Parathyroid adenoma (tissue), 2 donors: ENCODE measurements around the gene KDR.
A peak's percentile ranks its signal among the peaks of the same experiment; 100 is the strongest.

Source experiments
- H2AFZ ChIP-seq: fragments of 300-600 bp; sonication (generic); one replicate; pipeline ENCODE4 v1.7.0; 2017; ENCODE audit warnings: antibody characterized with exemption, mild to moderate bottlenecking
- H3K27ac ChIP-seq: fragments of 300-600 bp; sonication (generic); one replicate; pipeline ENCODE4 v1.7.0; 2017
- H3K27me3 ChIP-seq: fragments of 300-600 bp; sonication (generic); one replicate; pipeline ENCODE4 v1.7.0; 2017; ENCODE audit warnings: low read length; ENCODE audit not compliant: control insufficient read depth, insufficient read depth
- H3K36me3 ChIP-seq: fragments of 300-600 bp; sonication (generic); one replicate; pipeline ENCODE4 v1.7.0; 2017; ENCODE audit warnings: low read length; ENCODE audit not compliant: control insufficient read depth, insufficient read depth
- H3K4me1 ChIP-seq: fragments of 300-600 bp; sonication (generic); one replicate; pipeline ENCODE4 v1.7.0; 2017; ENCODE audit warnings: control low read depth
- H3K4me2 ChIP-seq: fragments of 300-600 bp; sonication (generic); one replicate; pipeline ENCODE4 v1.7.0; 2017; ENCODE audit warnings: low read length
- H3K4me3 ChIP-seq: fragments of 300-600 bp; sonication (generic); one replicate; pipeline ENCODE4 v1.7.0; 2017; ENCODE audit warnings: low read depth, low read length
- H3K79me2 ChIP-seq: fragments of 300-600 bp; sonication (generic); one replicate; pipeline ENCODE4 v1.7.0; 2017; ENCODE audit warnings: control low read depth
- H3K9ac ChIP-seq: fragments of 300-600 bp; sonication (generic); one replicate; pipeline ENCODE4 v1.7.0; 2017; ENCODE audit warnings: mild to moderate bottlenecking
- H3K9me3 ChIP-seq: fragments of 300-600 bp; sonication (generic); one replicate; pipeline ENCODE4 v1.7.0; 2017; ENCODE audit warnings: low read length; ENCODE audit not compliant: control insufficient read depth
- TF ChIP-seq, protein P1 (sequence below): fragments of 300-600 bp; sonication (generic); IDR thresholded peaks from one replicate; pipeline ENCODE4 v1.7.0; 2017; ENCODE audit warnings: antibody characterized with exemption, mild to moderate bottlenecking
- donor health status: primary hyperparathyroidism.

The KDR gene

DNA sequence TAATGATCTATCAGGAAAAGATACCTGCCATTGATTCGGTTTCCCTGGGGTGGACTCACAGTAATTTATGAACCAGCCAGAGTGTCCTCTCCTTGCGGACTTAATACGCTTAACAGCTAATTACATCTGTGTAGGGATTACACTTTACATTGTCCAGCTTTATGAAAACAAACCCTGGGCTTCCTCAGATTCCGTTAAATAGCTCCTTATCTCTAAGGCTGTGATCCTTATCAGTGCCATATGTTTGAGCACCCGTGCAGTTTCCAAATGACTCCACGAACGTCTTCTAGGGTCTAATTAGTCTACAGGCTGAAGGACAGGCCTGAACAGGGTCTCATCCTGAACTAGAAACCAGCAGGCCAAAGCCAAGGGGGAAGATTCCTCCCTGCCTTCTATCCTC lies 56.9 kb downstream of the KDR start:
- H2AFZ ChIP-seq = no peak overlapping the region
- no peak overlapping the region for H3K4me2 ChIP-seq
- peak overlapping the region; percentile 42 for H3K27ac ChIP-seq
- no peak overlapping the region for H3K4me3 ChIP-seq
- H3K9me3 ChIP-seq = no peaks in the 10 kb centered on the region
- H3K9ac ChIP-seq = no peak overlapping the region
- TF ChIP-seq, protein P1, sequence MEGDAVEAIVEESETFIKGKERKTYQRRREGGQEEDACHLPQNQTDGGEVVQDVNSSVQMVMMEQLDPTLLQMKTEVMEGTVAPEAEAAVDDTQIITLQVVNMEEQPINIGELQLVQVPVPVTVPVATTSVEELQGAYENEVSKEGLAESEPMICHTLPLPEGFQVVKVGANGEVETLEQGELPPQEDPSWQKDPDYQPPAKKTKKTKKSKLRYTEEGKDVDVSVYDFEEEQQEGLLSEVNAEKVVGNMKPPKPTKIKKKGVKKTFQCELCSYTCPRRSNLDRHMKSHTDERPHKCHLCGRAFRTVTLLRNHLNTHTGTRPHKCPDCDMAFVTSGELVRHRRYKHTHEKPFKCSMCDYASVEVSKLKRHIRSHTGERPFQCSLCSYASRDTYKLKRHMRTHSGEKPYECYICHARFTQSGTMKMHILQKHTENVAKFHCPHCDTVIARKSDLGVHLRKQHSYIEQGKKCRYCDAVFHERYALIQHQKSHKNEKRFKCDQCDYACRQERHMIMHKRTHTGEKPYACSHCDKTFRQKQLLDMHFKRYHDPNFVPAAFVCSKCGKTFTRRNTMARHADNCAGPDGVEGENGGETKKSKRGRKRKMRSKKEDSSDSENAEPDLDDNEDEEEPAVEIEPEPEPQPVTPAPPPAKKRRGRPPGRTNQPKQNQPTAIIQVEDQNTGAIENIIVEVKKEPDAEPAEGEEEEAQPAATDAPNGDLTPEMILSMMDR = no peak
- no peaks in the 10 kb centered on the region for H3K27me3 ChIP-seq
- H3K36me3 ChIP-seq = no peaks in the 10 kb centered on the region
- H3K4me1 ChIP-seq = no peaks in the 10 kb centered on the region
- H3K79me2 ChIP-seq = no peaks in the 10 kb centered on the region

DNA sequence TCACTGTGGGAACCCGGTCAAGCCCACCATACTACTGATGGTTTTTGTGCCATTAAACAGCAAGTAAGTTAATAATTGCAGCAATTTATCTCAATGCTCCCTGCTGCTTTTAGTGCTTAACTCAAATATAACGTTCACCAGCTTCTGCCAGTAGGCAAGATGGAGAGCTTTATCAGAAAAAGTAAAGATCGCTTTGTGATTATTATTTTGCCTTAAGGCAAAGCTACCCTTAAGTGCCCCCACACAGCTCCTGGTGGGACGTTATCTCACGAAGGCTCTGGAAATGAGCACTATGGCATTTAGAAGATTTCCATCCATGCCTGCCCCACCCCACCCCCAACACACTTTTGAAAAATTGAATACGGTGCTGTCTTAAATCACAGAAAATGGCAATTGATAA lies 59.4 kb downstream of the KDR start:
- H3K79me2 ChIP-seq = no peaks in the 10 kb centered on the region
- H3K4me1 ChIP-seq = no peaks in the 10 kb centered on the region
- H3K9ac ChIP-seq = no peak overlapping the region
- no peak overlapping the region for H3K4me3 ChIP-seq
- TF ChIP-seq, protein P1 = no peak
- no peak overlapping the region for H2AFZ ChIP-seq
- no peak overlapping the region for H3K27ac ChIP-seq
- H3K36me3 ChIP-seq = no peaks in the 10 kb centered on the region
- no peaks in the 10 kb centered on the region for H3K27me3 ChIP-seq
- H3K9me3 ChIP-seq = no peaks in the 10 kb centered on the region
- no peak overlapping the region for H3K4me2 ChIP-seq

DNA sequence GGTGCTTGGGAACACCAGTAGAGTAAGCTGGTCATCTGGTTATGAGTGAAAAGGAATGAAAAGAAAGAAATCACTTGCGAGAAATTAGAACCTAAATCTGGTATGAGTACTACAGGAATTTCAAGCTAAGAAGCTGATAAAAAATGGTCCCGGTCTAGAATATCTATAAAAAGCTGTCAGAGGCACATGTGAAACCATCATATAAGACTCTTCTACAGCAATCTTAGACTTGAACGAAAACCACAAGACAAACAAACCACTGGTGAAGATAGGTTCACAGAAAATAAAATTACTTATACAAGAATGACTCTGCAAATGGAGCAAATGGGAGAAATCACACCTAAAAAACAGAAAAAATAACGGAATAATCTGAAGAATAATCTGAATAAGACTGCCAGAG lies 69.9 kb downstream of the KDR start:
- no peaks in the 10 kb centered on the region for H3K27me3 ChIP-seq
- no peaks in the 10 kb centered on the region for H3K9me3 ChIP-seq
- TF ChIP-seq, protein P1 = no peak
- no peak overlapping the region for H2AFZ ChIP-seq
- H3K79me2 ChIP-seq = no peaks in the 10 kb centered on the region
- H3K36me3 ChIP-seq = no peaks in the 10 kb centered on the region
- H3K4me3 ChIP-seq = no peak overlapping the region
- H3K9ac ChIP-seq = no peak overlapping the region
- H3K4me2 ChIP-seq = no peak overlapping the region
- no peaks in the 10 kb centered on the region for H3K4me1 ChIP-seq
- H3K27ac ChIP-seq = no peak overlapping the region

DNA sequence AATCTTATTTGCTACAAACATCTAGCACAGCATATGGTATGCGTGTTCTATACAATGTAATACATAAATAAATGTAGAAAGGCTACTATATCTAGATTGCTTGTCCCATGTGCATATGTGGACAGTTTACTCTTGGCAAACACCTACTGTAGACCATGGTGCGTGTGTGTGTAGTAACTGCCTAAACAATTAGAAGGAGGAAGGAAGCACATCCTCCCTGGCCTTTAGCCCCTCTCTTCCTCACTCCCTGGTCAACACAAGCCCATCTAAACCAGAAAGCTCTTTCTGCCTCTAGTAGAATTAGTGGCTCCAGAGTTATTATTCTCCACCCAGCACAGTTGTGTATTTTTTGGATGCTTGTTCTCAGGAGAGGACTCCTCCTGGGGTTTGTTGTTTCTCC lies 73.9 kb downstream of the KDR start:
- Histone ChIP-seq H3K4me2 (no peak overlapping the region), H3K36me3 (no peaks in the 10 kb centered on the region)

DNA sequence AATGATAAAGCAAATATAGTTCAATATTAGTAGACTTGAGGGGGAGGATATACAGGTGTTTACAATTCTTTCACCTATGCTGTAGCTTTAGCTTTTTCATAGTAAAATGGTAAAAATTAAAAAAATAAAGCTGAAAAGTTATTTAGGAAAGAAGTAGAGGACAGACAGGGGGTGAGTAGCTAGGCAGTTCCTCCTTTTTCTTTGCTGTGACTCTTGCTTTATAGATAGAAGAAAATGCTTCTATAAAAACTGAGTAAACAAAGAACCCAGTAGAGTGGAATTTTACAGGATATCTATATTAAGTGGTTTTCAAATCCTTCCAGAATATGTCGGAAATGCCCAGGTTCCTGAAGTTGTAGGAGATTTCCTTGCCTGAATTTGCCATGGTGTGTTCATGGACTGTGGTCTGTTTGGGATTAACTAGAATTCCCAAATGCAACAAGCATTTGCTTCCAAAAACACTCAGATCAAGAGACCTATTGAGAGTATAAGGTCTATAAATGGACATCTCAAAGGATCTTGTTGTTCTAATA lies 74.9 kb downstream of the KDR start:
- no peaks in the 10 kb centered on the region for H3K9me3 ChIP-seq
- no peak overlapping the region for H3K4me2 ChIP-seq
- no peaks in the 10 kb centered on the region for H3K36me3 ChIP-seq
- H3K9ac ChIP-seq = no peak overlapping the region
- no peak overlapping the region for H3K27ac ChIP-seq
- no peak overlapping the region for H2AFZ ChIP-seq
- no peaks in the 10 kb centered on the region for H3K79me2 ChIP-seq
- no peak overlapping the region for H3K4me3 ChIP-seq
- TF ChIP-seq, protein P1 = no peak
- no peaks in the 10 kb centered on the region for H3K4me1 ChIP-seq
- H3K27me3 ChIP-seq = no peaks in the 10 kb centered on the region

More for the DNA sequence above, 73.9 kb downstream of the KDR start:
- no peaks in the 10 kb centered on the region for H3K79me2 ChIP-seq
- TF ChIP-seq, protein P1 = no peak
- H3K27ac ChIP-seq = no peak overlapping the region
- no peaks in the 10 kb centered on the region for H3K27me3 ChIP-seq
- H3K9ac ChIP-seq = no peak overlapping the region
- no peaks in the 10 kb centered on the region for H3K4me1 ChIP-seq
- no peak overlapping the region for H2AFZ ChIP-seq
- no peaks in the 10 kb centered on the region for H3K9me3 ChIP-seq
- no peak overlapping the region for H3K4me3 ChIP-seq
